H9 (cell line): Measurements from ENCODE around the gene MAEA. TPM values are rescaled to one million over a fixed set of nuclear protein-coding genes. Genes with fewer than 3 reads are reported as not detected.

Experiments
- DNase-seq: peaks from one replicate; pipeline ENCODE4 v3.0.0-alpha.2; 2017
- H2AFZ ChIP-seq: one replicate; pipeline ENCODE4 v1.6.1; 2013; ENCODE audit warnings: mild to moderate bottlenecking, low read length, control low read depth, moderate library complexity
- H2AK5ac ChIP-seq: 2 replicates; pipeline ENCODE4 v1.6.1; 2013; ENCODE audit warnings: low read length, control low read depth, mixed read lengths; ENCODE audit not compliant: insufficient read length
- H2BK120ac ChIP-seq: one replicate; pipeline ENCODE4 v1.6.1; 2013; ENCODE audit warnings: low read depth, mild to moderate bottlenecking, low read length, control low read depth, inconsistent platforms; ENCODE audit not compliant: poor library complexity, severe bottlenecking
- H2BK12ac ChIP-seq: 2 replicates; pipeline ENCODE4 v1.6.1; 2013; ENCODE audit warnings: low read length, control low read depth, mixed read lengths, low read depth; ENCODE audit not compliant: insufficient read length
- H2BK15ac ChIP-seq: 2 replicates; pipeline ENCODE4 v1.6.1; 2013; ENCODE audit warnings: low read depth, low read length, control low read depth
- H2BK20ac ChIP-seq: one replicate; pipeline ENCODE4 v1.6.1; 2013; ENCODE audit warnings: low read depth, mild to moderate bottlenecking, low read length, control low read depth, inconsistent platforms; ENCODE audit not compliant: poor library complexity, severe bottlenecking
- H2BK5ac ChIP-seq: 2 replicates; pipeline ENCODE4 v1.6.1; 2013; ENCODE audit warnings: low read length, control low read depth, mixed read lengths; ENCODE audit not compliant: insufficient read length
- H3K14ac ChIP-seq: 2 replicates; pipeline ENCODE4 v1.6.1; 2013; ENCODE audit warnings: low read length, control low read depth; ENCODE audit not compliant: insufficient read depth
- H3K18ac ChIP-seq: 2 replicates; pipeline ENCODE4 v1.6.1; 2013; ENCODE audit warnings: low read depth, mild to moderate bottlenecking, mixed read lengths, low read length, control low read depth; ENCODE audit not compliant: insufficient read length
- H3K23ac ChIP-seq: 2 replicates; pipeline ENCODE4 v1.6.1; 2013; ENCODE audit warnings: low read length, control low read depth, mixed read lengths, low read depth; ENCODE audit not compliant: insufficient read length
- H3K23me2 ChIP-seq: 2 replicates; pipeline ENCODE4 v1.6.1; 2013; ENCODE audit warnings: low read depth, mild to moderate bottlenecking, mixed read lengths, low read length, control low read depth; ENCODE audit not compliant: insufficient read length, poor library complexity, severe bottlenecking
- H3K27ac ChIP-seq: 2 replicates; pipeline ENCODE4 v1.5.1; 2013; ENCODE audit warnings: low read length, control low read depth, mixed read lengths, low read depth; ENCODE audit not compliant: insufficient read length
- H3K27me3 ChIP-seq: 2 replicates; pipeline ENCODE4 v1.6.1; 2013; ENCODE audit warnings: low read length, control low read depth, inconsistent platforms; ENCODE audit not compliant: insufficient read depth
- H3K4ac ChIP-seq: 2 replicates; pipeline ENCODE4 v1.6.1; 2013; ENCODE audit warnings: low read depth, mild to moderate bottlenecking, control low read depth, inconsistent platforms, low read length, moderate library complexity
- H3K4me1 ChIP-seq: 2 replicates; pipeline ENCODE4 v1.6.1; 2013; ENCODE audit warnings: low read length, control low read depth, inconsistent platforms; ENCODE audit not compliant: insufficient read depth
- H3K4me2 ChIP-seq: 2 replicates; pipeline ENCODE4 v1.6.1; 2013; ENCODE audit warnings: low read length, control low read depth, mixed read lengths; ENCODE audit not compliant: insufficient read length, insufficient read depth
- H3K56ac ChIP-seq: 2 replicates; pipeline ENCODE4 v1.6.1; 2013; ENCODE audit warnings: low read depth, mild to moderate bottlenecking, mixed read lengths, low read length, control low read depth; ENCODE audit not compliant: insufficient read length
- H3K79me1 ChIP-seq: 2 replicates; pipeline ENCODE4 v1.6.1; 2013; ENCODE audit warnings: low read depth, mild to moderate bottlenecking, moderate library complexity, low read length, control low read depth, inconsistent platforms; ENCODE audit not compliant: insufficient read depth, poor library complexity, severe bottlenecking
- H3K79me2 ChIP-seq: 2 replicates; pipeline ENCODE4 v1.6.1; 2013; ENCODE audit warnings: low read length, control low read depth, inconsistent platforms; ENCODE audit not compliant: insufficient read depth
- H3K9ac ChIP-seq: 2 replicates; pipeline ENCODE4 v1.6.1; 2013; ENCODE audit warnings: low read length, control low read depth, mixed read lengths; ENCODE audit not compliant: insufficient read length; ENCODE audit errors: extremely low read depth
- H3K9me3 ChIP-seq: one replicate; pipeline ENCODE4 v1.6.1; 2013; ENCODE audit warnings: low read depth, low read length, inconsistent platforms; ENCODE audit not compliant: control insufficient read depth
- H3T11ph ChIP-seq: one replicate; pipeline ENCODE4 v1.6.1; 2013; ENCODE audit warnings: mild to moderate bottlenecking, low read length, control low read depth, inconsistent platforms
- H4K20me1 ChIP-seq: one replicate; pipeline ENCODE4 v1.6.1; 2013; ENCODE audit not compliant: control insufficient read depth, insufficient read length, insufficient read depth
- H4K5ac ChIP-seq: 2 replicates; pipeline ENCODE4 v1.6.1; 2013; ENCODE audit warnings: low read depth, mild to moderate bottlenecking, mixed read lengths, low read length, control low read depth; ENCODE audit not compliant: insufficient read length
- H4K8ac ChIP-seq: replicated peaks from 2 replicates; pipeline ENCODE4 v1.6.1; 2013; ENCODE audit warnings: low read length, control low read depth, mixed read lengths, low read depth; ENCODE audit not compliant: insufficient read length
- H4K91ac ChIP-seq: 2 replicates; pipeline ENCODE4 v1.6.1; 2013; ENCODE audit warnings: low read depth, mild to moderate bottlenecking, moderate library complexity, mixed read lengths, low read length, control low read depth; ENCODE audit not compliant: insufficient read length
- H3K27ac Mint-ChIP-seq, 3 experiments: 2 replicates in 2 of 3; 3 replicates in 1 of 3; pipeline ENCODE4 v1.8.0; 2020 to 2021; ENCODE audit warnings: mixed read lengths in 3 of 3, mild to moderate bottlenecking in 1 of 3, moderate library complexity in 1 of 3
- H3K27me3 Mint-ChIP-seq: 2 replicates; pipeline ENCODE4 v1.8.0; 2021; ENCODE audit warnings: low read depth, mild to moderate bottlenecking, moderate library complexity, mixed read lengths
- H3K36me3 Mint-ChIP-seq, 3 experiments: 2 replicates in 2 of 3; 3 replicates in 1 of 3; pipeline ENCODE4 v1.8.0; 2020 to 2021; ENCODE audit warnings: low read depth in 3 of 3, mixed read lengths in 3 of 3; ENCODE audit not compliant: insufficient read depth in 1 of 3
- H3K4me1 Mint-ChIP-seq, 2 experiments: 2 replicates each; pipeline ENCODE4 v1.8.0; 2020; ENCODE audit warnings: mixed read lengths in 2 of 2
- H3K4me3 Mint-ChIP-seq, 2 experiments: 2 replicates in 1 of 2; 3 replicates in 1 of 2; pipeline ENCODE4 v1.8.0; 2020 to 2021; ENCODE audit warnings: mild to moderate bottlenecking in 2 of 2, mixed read lengths in 2 of 2, moderate library complexity in 1 of 2
- H3K9me3 Mint-ChIP-seq, 2 experiments: 2 replicates in 1 of 2; 3 replicates in 1 of 2; pipeline ENCODE4 v1.8.0; 2020; ENCODE audit warnings: mild to moderate bottlenecking in 2 of 2, mixed read lengths in 2 of 2, moderate library complexity in 1 of 2
- WGBS: extraction: QIAGEN DNeasy Blood & Tissue Kit; methylation state at CpG from one replicate; pipeline ENCODE4 v1.1.7; 2013; ENCODE audit warnings: missing lambda C conversion rate, low lambda C conversion rate, mixed read lengths; ENCODE audit not compliant: insufficient read length; ENCODE audit errors: extremely low coverage; 5-methylcytosine and 5-hydroxymethylcytosine counted together
- total RNA-seq: library from RNA; stranded (reverse); gene quantifications from 2 replicates; pipeline ENCODE4 v1.2.1, GENCODE V29; 2021
- TF ChIP-seq, protein P1 (sequence below): fragments of 200-600 bp; sonication (generic); conservative IDR thresholded peaks from 3 replicates; pipeline ENCODE4 v1.8.0; 2021; ENCODE audit warnings: antibody characterized with exemption, mild to moderate bottlenecking

The MAEA gene
- total RNA-seq, 1 experiment from 2014 or later: 85.6 TPM

DNA sequence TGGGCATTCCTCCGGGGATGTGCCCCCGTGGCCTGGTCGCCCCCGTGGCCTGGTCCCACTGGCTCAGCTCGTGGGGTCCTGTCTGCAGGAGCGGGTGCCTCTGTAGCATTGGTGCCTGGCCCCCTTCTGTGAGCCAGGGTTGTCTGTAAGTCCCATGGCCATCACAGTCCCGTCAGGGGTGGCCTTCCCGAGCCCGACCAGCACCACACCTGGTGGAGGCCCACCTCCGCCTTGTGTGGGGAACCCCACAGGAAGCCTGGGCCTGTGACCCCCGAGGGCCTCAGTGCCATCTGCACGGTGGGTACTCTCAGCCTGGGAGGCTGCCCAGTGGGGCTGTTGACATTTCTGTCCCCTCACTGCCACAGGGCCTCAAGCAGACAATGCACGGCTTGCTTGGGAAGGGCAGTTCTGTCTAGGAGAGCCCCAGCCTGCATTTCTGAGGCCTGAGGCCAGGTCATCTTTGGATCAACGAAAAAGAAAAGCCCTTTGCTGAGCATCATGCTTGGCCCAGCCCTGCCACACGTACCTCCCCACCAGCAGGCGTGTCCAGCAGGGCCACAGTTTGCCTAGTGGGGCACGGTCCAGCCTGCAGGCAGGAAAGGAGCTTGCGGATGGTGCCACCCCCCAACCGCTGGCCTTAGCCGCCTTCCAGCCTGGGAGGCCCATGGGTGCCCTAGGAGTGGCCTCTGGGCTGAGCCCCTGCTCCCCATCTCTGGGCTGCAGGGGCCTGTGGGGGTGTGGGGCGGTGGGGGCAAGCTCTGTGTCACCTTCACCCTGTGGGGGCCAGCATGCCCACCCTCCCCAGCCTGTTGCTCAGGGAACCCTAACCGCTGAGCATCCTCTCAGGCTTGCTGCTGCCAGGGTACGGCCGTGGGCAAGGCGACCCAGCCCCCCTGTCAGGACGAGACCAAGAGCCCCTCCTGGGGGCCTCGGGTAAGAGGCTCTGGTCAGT lies 93.4 kb downstream of the MAEA start:
- no peaks in the 10 kb centered on the region for H3K4me1 Mint-ChIP-seq
- Histone ChIP-seq H2AK5ac (no peak overlapping the region), H2BK120ac (no peak overlapping the region), H2BK20ac (no peak overlapping the region), H3K9ac (no peak overlapping the region), H2BK12ac (no peak overlapping the region), H3K23ac (no peak overlapping the region), H4K20me1 (peaks cover 2% of the 10 kb centered on the region), H3K79me1 (no peaks in the 10 kb centered on the region), H3K4ac (no peak overlapping the region), H3K14ac (no peak overlapping the region), H3T11ph (no peak overlapping the region), H3K23me2 (no peaks in the 10 kb centered on the region), H2BK5ac (no peak overlapping the region), H3K27ac (no peak overlapping the region), H3K9me3 (no peaks in the 10 kb centered on the region), H3K4me1 (no peaks in the 10 kb centered on the region), H3K56ac (no peak overlapping the region), H4K91ac (no peak overlapping the region), H3K4me2 (no peak overlapping the region), H3K27me3 (no peaks in the 10 kb centered on the region), H3K79me2 (no peaks in the 10 kb centered on the region), H3K18ac (no peak overlapping the region), H4K8ac (no peak overlapping the region), H2AFZ (no peak overlapping the region), H4K5ac (no peak overlapping the region), H2BK15ac (no peak overlapping the region)
- H3K36me3 Mint-ChIP-seq: peaks cover 9 to 20% (median 11%) of the 10 kb centered on the region in 3 experiments; a peak in 5 of 7 replicates
- no peak overlapping the region for H3K4me3 Mint-ChIP-seq
- WGBS: no CpG with 5 or more reads among the region's 27 CpGs
- peak overlapping the region in 1 of 3 experiments; percentile 27; a peak in 1 of 7 replicates for H3K27ac Mint-ChIP-seq
- TF ChIP-seq, protein P1, sequence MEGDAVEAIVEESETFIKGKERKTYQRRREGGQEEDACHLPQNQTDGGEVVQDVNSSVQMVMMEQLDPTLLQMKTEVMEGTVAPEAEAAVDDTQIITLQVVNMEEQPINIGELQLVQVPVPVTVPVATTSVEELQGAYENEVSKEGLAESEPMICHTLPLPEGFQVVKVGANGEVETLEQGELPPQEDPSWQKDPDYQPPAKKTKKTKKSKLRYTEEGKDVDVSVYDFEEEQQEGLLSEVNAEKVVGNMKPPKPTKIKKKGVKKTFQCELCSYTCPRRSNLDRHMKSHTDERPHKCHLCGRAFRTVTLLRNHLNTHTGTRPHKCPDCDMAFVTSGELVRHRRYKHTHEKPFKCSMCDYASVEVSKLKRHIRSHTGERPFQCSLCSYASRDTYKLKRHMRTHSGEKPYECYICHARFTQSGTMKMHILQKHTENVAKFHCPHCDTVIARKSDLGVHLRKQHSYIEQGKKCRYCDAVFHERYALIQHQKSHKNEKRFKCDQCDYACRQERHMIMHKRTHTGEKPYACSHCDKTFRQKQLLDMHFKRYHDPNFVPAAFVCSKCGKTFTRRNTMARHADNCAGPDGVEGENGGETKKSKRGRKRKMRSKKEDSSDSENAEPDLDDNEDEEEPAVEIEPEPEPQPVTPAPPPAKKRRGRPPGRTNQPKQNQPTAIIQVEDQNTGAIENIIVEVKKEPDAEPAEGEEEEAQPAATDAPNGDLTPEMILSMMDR: no peak
- no peaks in the 10 kb centered on the region for H3K9me3 Mint-ChIP-seq
- DNase-seq: no peak
- H3K27me3 Mint-ChIP-seq: no peaks in the 10 kb centered on the region
